Epithelial cell of esophagus (primary cell): ENCODE data around the gene PLET1.

Source experiments
- DNase-seq: peaks from one replicate; pipeline ENCODE4 v3.0.0; 2010; ENCODE audit warnings: low read depth
- H3K4me3 ChIP-seq: 2 replicates; pipeline ENCODE4 v1.5.1; 2011; ENCODE audit warnings: mild to moderate bottlenecking, low read length, control low read depth
- TF ChIP-seq, protein P1 (sequence below): IDR thresholded peaks from 2 replicates; pipeline ENCODE4 v1.5.1; 2011; ENCODE audit warnings: low read depth, mild to moderate bottlenecking, low read length, control low read depth, inconsistent platforms; ENCODE audit not compliant: insufficient read depth; ENCODE audit errors: missing control alignments

PLET1 gene

DNA sequence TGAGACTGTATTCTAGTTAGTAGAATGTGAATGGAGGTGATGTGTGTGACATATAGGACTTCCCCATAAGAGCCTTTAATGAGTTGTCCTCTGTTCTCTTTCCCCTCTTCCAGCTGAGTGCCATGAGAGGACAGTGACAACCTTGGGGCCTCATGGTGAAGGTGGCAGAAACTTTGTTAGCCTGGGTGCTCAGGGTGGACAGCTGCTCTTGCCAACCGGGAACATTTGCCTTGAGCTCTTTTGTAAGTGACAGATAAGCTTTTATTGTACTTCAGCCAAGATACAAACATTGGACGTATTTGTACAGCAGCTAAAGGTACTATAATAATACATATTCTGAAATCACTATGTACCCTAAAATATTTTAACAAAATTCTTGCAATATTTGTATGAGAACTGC is 33.0 kb upstream of the PLET1 start:
- TF ChIP-seq, protein P1, sequence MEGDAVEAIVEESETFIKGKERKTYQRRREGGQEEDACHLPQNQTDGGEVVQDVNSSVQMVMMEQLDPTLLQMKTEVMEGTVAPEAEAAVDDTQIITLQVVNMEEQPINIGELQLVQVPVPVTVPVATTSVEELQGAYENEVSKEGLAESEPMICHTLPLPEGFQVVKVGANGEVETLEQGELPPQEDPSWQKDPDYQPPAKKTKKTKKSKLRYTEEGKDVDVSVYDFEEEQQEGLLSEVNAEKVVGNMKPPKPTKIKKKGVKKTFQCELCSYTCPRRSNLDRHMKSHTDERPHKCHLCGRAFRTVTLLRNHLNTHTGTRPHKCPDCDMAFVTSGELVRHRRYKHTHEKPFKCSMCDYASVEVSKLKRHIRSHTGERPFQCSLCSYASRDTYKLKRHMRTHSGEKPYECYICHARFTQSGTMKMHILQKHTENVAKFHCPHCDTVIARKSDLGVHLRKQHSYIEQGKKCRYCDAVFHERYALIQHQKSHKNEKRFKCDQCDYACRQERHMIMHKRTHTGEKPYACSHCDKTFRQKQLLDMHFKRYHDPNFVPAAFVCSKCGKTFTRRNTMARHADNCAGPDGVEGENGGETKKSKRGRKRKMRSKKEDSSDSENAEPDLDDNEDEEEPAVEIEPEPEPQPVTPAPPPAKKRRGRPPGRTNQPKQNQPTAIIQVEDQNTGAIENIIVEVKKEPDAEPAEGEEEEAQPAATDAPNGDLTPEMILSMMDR, result no peak
- no peak for DNase-seq
- no peak overlapping the region for H3K4me3 ChIP-seq

DNA sequence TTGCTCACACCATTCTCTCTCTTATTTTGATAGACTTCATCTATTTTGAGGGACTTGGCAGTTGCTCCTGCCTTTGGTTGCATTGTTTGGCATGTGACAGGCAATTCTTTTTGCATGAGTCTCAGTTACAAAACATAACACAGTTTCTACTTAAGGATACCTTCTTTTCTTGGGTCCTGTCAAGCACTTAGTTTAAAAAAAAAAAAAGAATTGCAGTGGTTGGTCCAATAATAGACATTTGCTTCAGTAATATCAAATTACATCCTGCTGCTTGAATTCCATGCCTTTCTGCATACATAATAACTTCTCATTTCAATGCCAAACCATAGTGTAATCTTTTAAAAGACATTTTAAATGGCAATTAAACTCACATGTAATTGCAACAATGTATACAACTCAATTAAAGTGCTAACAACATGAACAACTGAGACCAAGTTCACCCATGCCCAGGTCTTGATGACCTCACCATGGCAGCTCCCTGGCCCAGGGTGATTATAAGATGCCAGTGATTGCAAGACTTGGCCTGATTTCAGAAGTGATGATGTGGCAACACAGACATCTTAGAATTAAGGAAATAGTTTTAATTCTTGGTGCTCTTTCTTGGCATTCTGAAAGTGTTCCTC is 32.2 kb upstream of the PLET1 start:
- TF ChIP-seq, protein P1, result no peak
- peak; percentile 94 for DNase-seq
- H3K4me3 ChIP-seq, result no peak overlapping the region

DNA sequence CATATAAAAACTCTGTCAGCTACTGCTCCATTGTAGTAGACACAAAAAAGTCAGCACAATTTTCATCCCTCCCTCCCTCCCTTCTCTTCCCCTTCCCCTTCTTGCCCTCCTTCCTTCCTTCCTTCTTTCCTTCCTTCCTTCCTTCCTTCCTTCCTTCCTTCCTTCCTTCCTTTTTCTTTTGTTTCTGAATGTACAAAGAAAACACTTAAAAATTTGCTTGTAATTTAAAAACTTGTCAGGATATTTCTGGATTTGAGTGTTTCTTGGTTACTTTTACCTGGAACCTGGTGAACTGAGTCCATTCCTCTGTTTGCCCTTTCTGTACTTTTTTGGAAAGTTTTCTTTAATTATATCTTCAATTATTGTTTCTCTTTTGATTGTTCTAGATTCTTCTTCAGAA is 31.5 kb upstream of the PLET1 start:
- no peak for DNase-seq
- no peak overlapping the region for H3K4me3 ChIP-seq
- TF ChIP-seq, protein P1, result no peak

DNA sequence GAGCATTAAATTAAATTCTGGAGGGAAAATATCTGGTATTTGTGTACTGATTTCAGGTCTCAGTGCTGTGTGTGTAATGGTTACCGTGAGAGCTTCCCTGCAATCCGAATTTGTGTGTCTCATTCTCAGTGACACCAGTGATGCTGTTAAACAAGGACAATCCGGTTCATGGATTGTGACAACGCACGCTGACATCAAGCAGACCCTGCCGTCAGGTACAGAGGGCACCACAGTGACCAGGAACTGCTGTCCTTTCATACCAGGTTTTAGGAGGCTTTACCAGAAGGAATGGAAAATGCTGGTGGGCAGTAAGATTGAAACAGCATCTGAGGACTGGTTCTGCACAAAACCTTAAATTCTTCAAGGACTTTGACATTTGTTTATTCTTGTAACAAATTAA is 30.5 kb upstream of the PLET1 start:
- no peak for DNase-seq
- H3K4me3 ChIP-seq, result no peak overlapping the region
- TF ChIP-seq, protein P1, result no peak

DNA sequence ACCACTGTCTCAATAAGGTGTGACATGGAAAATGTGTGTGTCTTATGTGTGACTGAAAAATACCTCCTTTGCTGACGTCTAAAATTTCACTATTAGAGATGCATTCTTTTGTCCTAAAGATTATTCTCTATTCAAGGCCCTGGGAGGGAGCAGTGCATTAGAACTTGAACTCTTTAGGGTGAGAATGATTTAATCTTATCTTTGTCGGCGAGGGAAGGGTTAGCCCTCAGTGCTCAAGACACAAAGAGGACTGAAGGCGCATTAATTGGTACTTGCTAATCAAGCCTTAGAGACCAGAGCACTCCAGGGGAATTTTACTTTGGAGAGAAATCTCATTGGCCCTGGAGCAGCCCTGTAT is 29.8 kb upstream of the PLET1 start:
- H3K4me3 ChIP-seq, result peak overlapping the region; percentile 35
- TF ChIP-seq, protein P1, result no peak
- peak; percentile 9 for DNase-seq

DNA sequence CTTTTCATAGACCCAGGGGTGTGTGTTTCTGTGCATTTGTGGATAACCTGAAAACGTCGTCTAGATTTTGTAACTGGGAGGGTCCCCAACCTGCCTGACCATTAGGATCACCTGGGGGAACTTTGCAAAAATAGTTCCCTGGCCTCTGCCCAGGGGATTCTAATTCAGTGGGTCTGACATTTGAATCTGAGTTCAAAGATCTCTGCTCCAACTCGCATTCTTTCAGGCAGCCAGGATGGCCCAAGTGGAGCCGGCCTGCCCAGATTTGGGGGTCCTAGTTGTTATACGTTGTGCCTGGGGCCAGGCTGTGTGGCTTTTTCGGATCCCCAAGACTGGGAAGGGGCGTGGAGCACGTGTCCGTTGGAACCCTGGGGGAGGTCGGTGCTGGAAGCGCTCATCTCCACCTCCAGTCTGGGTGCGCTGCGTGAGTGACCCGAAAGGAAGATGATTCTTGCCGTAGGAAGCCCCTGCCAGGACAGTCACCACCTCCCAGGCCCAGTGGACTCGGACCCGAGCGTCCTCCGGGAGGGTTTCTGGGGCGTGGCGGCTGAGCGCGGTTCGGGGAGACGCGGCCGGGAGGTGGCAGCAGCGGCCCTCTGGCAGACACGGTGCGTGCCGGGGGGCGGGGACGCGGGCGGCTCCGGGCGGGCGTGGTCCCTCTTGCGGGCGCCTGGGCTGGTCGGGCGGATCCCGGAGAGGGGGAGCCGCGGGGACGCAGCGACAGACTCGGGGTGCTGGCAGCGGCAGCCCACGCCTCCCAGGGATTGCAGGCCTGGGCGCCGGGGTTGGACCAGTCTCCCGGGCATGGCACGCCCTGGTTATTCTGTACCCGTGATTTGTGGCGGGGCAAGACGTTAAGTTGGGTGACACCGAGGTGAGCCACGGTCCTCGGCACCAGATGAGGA is 29.2 kb upstream of the PLET1 start:
- DNase-seq, result peak; percentile 74
- peak overlapping the region; percentile 45 for H3K4me3 ChIP-seq
- TF ChIP-seq, protein P1, result peak; percentile 51
